GM19238 (cell line): ENCODE measurements around the gene LRRC1.

Experiments used
- DNase-seq: peaks from one replicate; pipeline ENCODE4 v3.0.0; 2011; ENCODE audit warnings: low spot score; ENCODE audit not compliant: insufficient read length

The LRRC1 gene

GRCh38 chr6:53878808-53879207 lies 84.0 kb downstream of the LRRC1 start:
- no peak for DNase-seq

- no peak for DNase-seq
Observed at GRCh38 chr6:53879608-53880007, 84.8 kb downstream of the LRRC1 start.

- DNase-seq = no peak
Observed at GRCh38 chr6:53887316-53887715, 92.5 kb downstream of the LRRC1 start.

- no peak for DNase-seq
Observed at GRCh38 chr6:53888931-53889330, 94.1 kb downstream of the LRRC1 start.

GRCh38 chr6:53889365-53889764 lies 94.6 kb downstream of the LRRC1 start:
- no peak for DNase-seq

- no peak for DNase-seq
Observed at GRCh38 chr6:53892707-53893106, 97.9 kb downstream of the LRRC1 start.

- no peak for DNase-seq
Observed at GRCh38 chr6:53894091-53894490, 99.3 kb downstream of the LRRC1 start.

- no peak for DNase-seq
Observed at GRCh38 chr6:53896196-53896595, 101.4 kb downstream of the LRRC1 start.

GRCh38 chr6:53898026-53898795 lies 103.4 kb downstream of the LRRC1 start:
- DNase-seq = no peak

- no peak for DNase-seq
Observed at GRCh38 chr6:53899512-53899911, 104.7 kb downstream of the LRRC1 start.

GRCh38 chr6:53903357-53903756 lies 108.6 kb downstream of the LRRC1 start:
- DNase-seq = no peak

- no peak for DNase-seq
Observed at GRCh38 chr6:53906103-53906502, 111.3 kb downstream of the LRRC1 start.

- DNase-seq = no peak
Observed at GRCh38 chr6:53906842-53907241, 112.0 kb downstream of the LRRC1 start.

GRCh38 chr6:53910834-53911233 lies 116.0 kb downstream of the LRRC1 start:
- no peak for DNase-seq

- no peak for DNase-seq
Observed at GRCh38 chr6:53912661-53913060, 117.9 kb downstream of the LRRC1 start.

GRCh38 chr6:53913286-53913685 lies 118.5 kb downstream of the LRRC1 start:
- DNase-seq = no peak

GRCh38 chr6:53915026-53915691 lies 120.4 kb downstream of the LRRC1 start:
- no peak for DNase-seq

GRCh38 chr6:53916804-53917463 lies 122.1 kb downstream of the LRRC1 start:
- no peak for DNase-seq

- no peak for DNase-seq
Observed at GRCh38 chr6:53917464-53917842, 122.6 kb downstream of the LRRC1 start.

GRCh38 chr6:53918854-53919510 lies 124.2 kb downstream of the LRRC1 start:
- DNase-seq = no peak

- DNase-seq = no peak
Observed at GRCh38 chr6:53919881-53920360, 125.1 kb downstream of the LRRC1 start.

- DNase-seq = no peak
Observed at GRCh38 chr6:53920881-53921280, 126.1 kb downstream of the LRRC1 start.
